VCaP (cell line): ENCODE data around the gene FKBP1B.
A peak's percentile ranks its signal among the peaks of the same experiment; 100 is the strongest.
"Not testable (repeated sequence)": the region's sequence is repeated elsewhere in the genome, so short reads cannot be mapped to it uniquely, and the experiment has no call there.

Source experiments
- H3K27ac ChIP-seq: fragments of 450-650 bp; 2 replicates; pipeline ENCODE4 v1.5.1; 2017
- CTCF ChIP-seq: fragments of 450-650 bp; conservative IDR thresholded peaks from 2 replicates; pipeline ENCODE4 v1.5.1; 2017; ENCODE audit warnings: mild to moderate bottlenecking, moderate library complexity

FKBP1B gene

GRCh38 chr2:24083567-24084385 lies 34.2 kb downstream of the FKBP1B start:
- no peak for TF ChIP-seq CTCF
- H3K27ac ChIP-seq, result peak overlapping the region; percentile 82

GRCh38 chr2:24084386-24085199 lies 35.1 kb downstream of the FKBP1B start, which contains the start of gene TP53I3:
TSS of gene TP53I3 (minus strand) at chr2:24084834. CDS start at chr2:24084326, 508 bp downstream.
- H3K27ac ChIP-seq, result peak within 1 kb of the TSS; percentile 82
- TF ChIP-seq CTCF, result peak; percentile 96

GRCh38 chr2:24085200-24085489 lies 35.6 kb downstream of the FKBP1B start:
- no peak for TF ChIP-seq CTCF
- H3K27ac ChIP-seq, result peak overlapping the region; percentile 82

- no peak for TF ChIP-seq CTCF
- no peak overlapping the region for H3K27ac ChIP-seq
Observed at GRCh38 chr2:24086241-24086640, 36.7 kb downstream of the FKBP1B start.

- no peak overlapping the region for H3K27ac ChIP-seq
- TF ChIP-seq CTCF, result no peak
Observed at GRCh38 chr2:24087032-24087431, 37.5 kb downstream of the FKBP1B start.

GRCh38 chr2:24088821-24089359 lies 39.3 kb downstream of the FKBP1B start:
- TF ChIP-seq CTCF, result no peak
- H3K27ac ChIP-seq, result no peak overlapping the region

GRCh38 chr2:24093270-24093669 lies 43.7 kb downstream of the FKBP1B start:
- H3K27ac ChIP-seq, result not testable (repeated sequence)

- not testable (repeated sequence) for H3K27ac ChIP-seq
Observed at GRCh38 chr2:24095171-24095677, 45.7 kb downstream of the FKBP1B start.

GRCh38 chr2:24100732-24101131 lies 51.2 kb downstream of the FKBP1B start:
- H3K27ac ChIP-seq, result not testable (repeated sequence)
